B cell (primary cell): ENCODE data around the gene BRMS1L. TPM values are rescaled to one million over a fixed set of nuclear protein-coding genes. Genes with fewer than 3 reads are reported as not detected.

Experiments used
- ATAC-seq: fragments of 200-7000 bp; cut with Tn5 transposase; one replicate; pipeline ENCODE4 v1.10.0; 2021; ENCODE audit warnings: low read depth, mild to moderate bottlenecking, moderate number of reproducible peaks, moderate library complexity
- CTCF ChIA-PET: fragments of 350-600 bp; sonication (Branson Sonifier 250); formaldehyde crosslinking; loops from one replicate; lab custom pipeline; 2021; ENCODE audit warnings: antibody characterized with exemption, inconsistent platforms; lab: Charles Lee
- POLR2A ChIA-PET: fragments of 350-600 bp; sonication (Branson Sonifier 250); formaldehyde crosslinking; loops from one replicate; lab custom pipeline; 2021; ENCODE audit warnings: antibody characterized with exemption; lab: Charles Lee
- DNase-seq: peaks from one replicate; pipeline ENCODE4 v3.0.0; 2013
- H2AFZ ChIP-seq: 2 replicates; pipeline ENCODE4 v1.6.1; 2012; ENCODE audit warnings: mild to moderate bottlenecking, low read depth, low read length; ENCODE audit not compliant: insufficient read depth, poor library complexity, severe bottlenecking
- H3K27ac ChIP-seq, 2 donors: 1 replicate in 1 of 2; 2 replicates in 1 of 2; pipeline ENCODE4 v1.5.1; 2012 to 2013; ENCODE audit warnings: low read length in 2 of 2, mild to moderate bottlenecking in 2 of 2, moderate library complexity in 1 of 2
- H3K27me3 ChIP-seq, 4 experiments: fragments of 200-600 bp in 1 of 4; sonication (generic) in 1 of 4; replicated peaks in 1 of 4; 1 replicate in 2 of 4; 2 replicates in 2 of 4; pipeline versions ENCODE4 v1.6.1 to v1.7.0; 2013 to 2016; ENCODE audit warnings: low read length in 3 of 4, mild to moderate bottlenecking in 2 of 4, mixed read lengths in 1 of 4, moderate library complexity in 1 of 4; ENCODE audit not compliant: insufficient read depth in 4 of 4, control insufficient read depth in 3 of 4; ENCODE audit errors: control extremely low read depth in 1 of 4
- H3K36me3 ChIP-seq, 2 experiments: replicated peaks in 1 of 2; 1 replicate in 1 of 2; 2 replicates in 1 of 2; pipeline versions ENCODE4 v1.6.1 to v1.7.1; 2013; ENCODE audit warnings: low read length in 1 of 2; ENCODE audit not compliant: insufficient read depth in 2 of 2, control insufficient read depth in 1 of 2; ENCODE audit errors: control extremely low read depth in 1 of 2, extremely low read depth in 1 of 2
- H3K4me1 ChIP-seq, 2 donors: fragments of 200-600 bp in 1 of 2; sonication (generic) in 1 of 2; 1 replicate in 1 of 2; 2 replicates in 1 of 2; pipeline versions ENCODE4 v1.5.1 to v1.6.1; 2013 to 2017; ENCODE audit warnings: low read length in 2 of 2; ENCODE audit not compliant: control insufficient read depth in 2 of 2, insufficient read depth in 2 of 2
- H3K4me2 ChIP-seq: replicated peaks from 2 replicates; pipeline ENCODE3; 2012; ENCODE audit warnings: mild to moderate bottlenecking, low read depth, low read length; ENCODE audit not compliant: poor library complexity, severe bottlenecking
- H3K4me3 ChIP-seq, 5 experiments: fragments of 200-600 bp in 1 of 5; sonication (generic) in 1 of 5; 1 replicate in 3 of 5; 2 replicates in 2 of 5; pipeline versions ENCODE4 v1.5.1 to v1.7.0; 2011 to 2016; ENCODE audit warnings: low read length in 4 of 5, mild to moderate bottlenecking in 4 of 5, low read depth in 2 of 5, control low read depth in 1 of 5, moderate library complexity in 1 of 5; ENCODE audit not compliant: insufficient read depth in 1 of 5; ENCODE audit errors: control extremely low read depth in 1 of 5, extremely low read depth in 1 of 5
- H3K79me2 ChIP-seq: fragments of 200-600 bp; sonication (generic); one replicate; pipeline ENCODE4 v1.6.0; 2016; ENCODE audit warnings: low read length; ENCODE audit not compliant: control insufficient read depth, insufficient read depth
- H3K9ac ChIP-seq: fragments of 200-600 bp; sonication (generic); 2 replicates; pipeline ENCODE4 v1.6.1; 2017; ENCODE audit warnings: mild to moderate bottlenecking, low read length, moderate library complexity
- H3K9me3 ChIP-seq, 3 donors: one replicate each; pipeline versions ENCODE4 v1.6.1 to v1.7.1; 2013; ENCODE audit warnings: low read length in 2 of 3; ENCODE audit not compliant: control insufficient read depth in 2 of 3, insufficient read depth in 1 of 3; ENCODE audit errors: control extremely low read depth in 1 of 3
- H4K20me1 ChIP-seq: 2 replicates; pipeline ENCODE4 v1.6.0; 2012; ENCODE audit warnings: mild to moderate bottlenecking, low read length; ENCODE audit not compliant: insufficient read depth, control insufficient read depth, poor library complexity, severe bottlenecking
- H3K27ac Mint-ChIP-seq: one replicate; pipeline ENCODE4 v1.8.0; 2021; ENCODE audit warnings: mixed read lengths
- H3K27me3 Mint-ChIP-seq: one replicate; pipeline ENCODE4 v1.8.0; 2021; ENCODE audit warnings: mixed read lengths
- H3K4me1 Mint-ChIP-seq: one replicate; pipeline ENCODE4 v1.8.0; 2021; ENCODE audit warnings: mixed read lengths
- H3K4me3 Mint-ChIP-seq: one replicate; pipeline ENCODE4 v1.8.0; 2021; ENCODE audit warnings: mixed read lengths
- H3K9me3 Mint-ChIP-seq: one replicate; pipeline ENCODE4 v1.8.0; 2022; ENCODE audit warnings: mixed read lengths; ENCODE audit not compliant: insufficient read depth
- CTCF ChIP-seq: fragments of 200-600 bp; IDR thresholded peaks from one replicate; pipeline ENCODE4 v1.8.0; 2022; ENCODE audit warnings: antibody characterized with exemption, mild to moderate bottlenecking
- EZH2 ChIP-seq: IDR thresholded peaks from 2 replicates; pipeline ENCODE4 v1.6.1; 2012; ENCODE audit warnings: borderline replicate concordance, low read depth, mild to moderate bottlenecking, moderate library complexity, low read length; ENCODE audit not compliant: insufficient read depth, poor library complexity, severe bottlenecking
- WGBS: methylation state at CpG from one replicate; pipeline ENCODE4 v1.1.5; 2013; ENCODE audit warnings: missing lambda C conversion rate; ENCODE audit not compliant: insufficient coverage; 5-methylcytosine and 5-hydroxymethylcytosine counted together
- intact Hi-C: fragments of 100-400 bp; cut with micrococcal nuclease; formaldehyde crosslinking; loops from one replicate; pipeline ENCODE4 v1.10.0; 2022
- polyA plus RNA-seq: library from polyadenylated mRNA; depleted of rRNA; stranded (reverse); fragments of >200 nt; gene quantifications from 2 replicates; pipeline ENCODE4 v1.2.3, GENCODE V29; 2012
- total RNA-seq, 2 donors: library from RNA; stranded (reverse); fragments of 120-200 nt in 1 of 2; gene quantifications; 1 replicate in 1 of 2; 2 replicates in 1 of 2; pipeline versions ENCODE4 v1.2.3 to v1.2.4, GENCODE V29; 2013 to 2022

BRMS1L gene
- total and polyA plus RNA-seq, 2 donors (not counting 1 experiment from before 2014, with no cell fraction given): 1.1 to 4.7 TPM

DNA sequence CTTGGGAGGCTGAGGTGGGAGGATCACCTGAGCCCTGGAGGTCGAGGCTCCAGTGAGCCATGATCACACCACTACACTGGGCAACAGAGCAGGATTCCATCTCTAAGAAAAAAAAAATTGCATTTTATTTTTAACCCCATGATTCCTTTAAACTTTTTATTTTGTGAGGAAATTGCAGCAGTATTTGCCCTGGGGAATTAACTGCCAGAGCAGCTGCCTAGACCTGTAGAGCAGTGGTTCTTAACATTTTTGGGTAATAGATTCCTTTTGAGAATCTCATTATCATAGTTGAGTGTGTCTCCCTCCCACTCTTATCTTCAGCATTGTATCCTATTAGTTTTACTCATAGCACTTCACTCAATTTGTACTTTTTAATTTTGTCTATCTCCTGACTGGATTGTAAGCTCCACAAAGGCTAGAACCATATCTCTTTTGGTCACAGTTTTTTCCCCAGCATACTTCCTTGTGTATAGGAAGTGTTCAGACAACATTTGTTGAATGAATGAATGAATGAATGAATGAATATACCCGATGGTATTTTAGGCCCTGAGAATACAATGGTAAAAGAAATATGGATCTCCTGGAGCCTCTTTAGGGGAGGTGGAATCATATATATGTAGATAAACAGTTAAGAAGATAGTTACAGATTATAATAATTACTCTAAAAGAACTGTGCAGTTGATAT is 40.6 kb downstream of the BRMS1L start:
- H3K4me1 Mint-ChIP-seq: no peaks in the 10 kb centered on the region
- WGBS: no CpG with 5 or more reads among the region's 2 CpGs
- no peaks in the 10 kb centered on the region for H3K9me3 Mint-ChIP-seq
- no peaks in the 10 kb centered on the region for H3K79me2 ChIP-seq
- H3K4me3 Mint-ChIP-seq: no peak overlapping the region
- ATAC-seq (no peak), DNase-seq (no peak)
- no peaks in the 10 kb centered on the region for H3K4me1 ChIP-seq
- ChIA-PET POLR2A (interaction anchor here (0.5 kb wide), 1 partner anchor 826 kb away, joined by 10 read pairs; no protein-coding TSS in a partner anchor), CTCF (no interaction called here)
- no peak overlapping the region for H3K9ac ChIP-seq
- intact Hi-C loops: no loop called here
- H3K9me3 ChIP-seq: no peaks in the 10 kb centered on the region
- H2AFZ ChIP-seq: no peak overlapping the region
- H3K27ac Mint-ChIP-seq: no peak overlapping the region
- H3K27ac ChIP-seq: no peak overlapping the region
- no peak overlapping the region for H3K4me2 ChIP-seq
- no peaks in the 10 kb centered on the region for H3K27me3 ChIP-seq
- H4K20me1 ChIP-seq: no peaks in the 10 kb centered on the region
- no peak overlapping the region for H3K4me3 ChIP-seq
- peaks cover 6 to 23% of the 10 kb centered on the region in 2 experiments for H3K36me3 ChIP-seq
- TF ChIP-seq EZH2 (no peak), CTCF (no peak)
- no peaks in the 10 kb centered on the region for H3K27me3 Mint-ChIP-seq

DNA sequence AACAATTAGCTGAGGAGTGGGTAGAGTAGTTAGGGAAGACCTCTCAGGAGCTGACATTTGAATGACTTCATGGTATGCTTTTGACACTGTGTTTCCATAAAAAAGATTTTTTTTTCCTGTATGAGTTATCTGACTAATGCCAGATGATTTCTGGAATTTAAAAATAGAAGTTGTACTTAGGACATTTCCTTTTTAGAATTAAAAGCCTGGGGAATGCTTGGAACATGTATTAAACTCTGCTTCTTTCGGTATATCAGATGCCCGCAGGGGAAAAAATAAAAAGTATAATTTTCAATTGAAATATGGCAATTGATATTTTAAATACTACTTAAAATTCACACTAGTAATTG is 41.1 kb downstream of the BRMS1L start:
- no peak for DNase-seq
- ATAC-seq: no peak
- Mint-ChIP-seq H3K4me3 (no peak overlapping the region), H3K4me1 (no peaks in the 10 kb centered on the region), H3K9me3 (no peaks in the 10 kb centered on the region), H3K27ac (no peak overlapping the region), H3K27me3 (no peaks in the 10 kb centered on the region)
- no peak overlapping the region for H2AFZ ChIP-seq
- H3K4me1 ChIP-seq: no peaks in the 10 kb centered on the region
- no peaks in the 10 kb centered on the region for H4K20me1 ChIP-seq
- intact Hi-C loops: no loop called here
- no peaks in the 10 kb centered on the region for H3K9me3 ChIP-seq
- POLR2A ChIA-PET: interaction anchor here (0.5 kb wide), 1 partner anchor 827 kb away, joined by 10 read pairs; no protein-coding TSS in a partner anchor
- no peak overlapping the region for H3K9ac ChIP-seq
- CTCF ChIA-PET: no interaction called here
- no peak overlapping the region for H3K27ac ChIP-seq
- no peaks in the 10 kb centered on the region for H3K79me2 ChIP-seq
- no CpG with 5 or more reads among the region's 2 CpGs for WGBS
- H3K4me3 ChIP-seq: no peak overlapping the region
- no peak overlapping the region for H3K4me2 ChIP-seq
- TF ChIP-seq EZH2 (no peak), CTCF (no peak)
- H3K27me3 ChIP-seq: no peaks in the 10 kb centered on the region
- H3K36me3 ChIP-seq: peaks cover 6 to 23% of the 10 kb centered on the region in 2 experiments
